ENCODE data around the gene TSC22D2. TPM values are rescaled to one million over a fixed set of nuclear protein-coding genes. Genes with fewer than 3 reads are reported as not detected.

Gene TSC22D2
- total RNA-seq, 2 donors from 2014 or later: 22.2 to 35.8 TPM

DNA sequence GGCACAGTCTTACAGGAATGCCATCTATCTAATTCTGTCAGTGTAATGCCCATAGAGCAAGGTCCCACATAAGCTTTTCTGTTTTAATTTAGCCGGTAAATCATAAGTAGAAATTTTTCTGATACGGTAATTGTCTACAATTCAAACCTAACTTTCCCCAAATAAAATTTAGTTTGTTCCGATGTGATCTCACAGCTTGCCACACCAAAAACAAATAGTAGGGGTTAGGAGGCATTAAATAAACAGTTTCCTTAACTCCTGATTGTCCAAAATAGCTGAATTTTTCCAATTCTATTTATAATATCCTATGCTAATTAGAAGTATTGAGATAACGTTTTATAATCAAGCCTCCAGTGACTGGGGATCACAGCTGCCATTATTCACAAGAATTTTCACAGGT lies 53.3 kb downstream of the TSC22D2 start:
- no peak overlapping the region for H3K4me3 ChIP-seq
- DNase-seq (ENCODE audit: low spot score) (no peak), ATAC-seq (ENCODE audit: insufficient number of reproducible peaks, low FRiP score, low read depth) (no peak)
- H3K4me1 ChIP-seq (ENCODE audit: control insufficient read depth in 1 of 2, low read depth in 2 of 2): peaks cover 0 to 13% of the 10 kb centered on the region in 2 donors
- H3K9me3 ChIP-seq: no peaks in the 10 kb centered on the region
- TF ChIP-seq, protein P1, sequence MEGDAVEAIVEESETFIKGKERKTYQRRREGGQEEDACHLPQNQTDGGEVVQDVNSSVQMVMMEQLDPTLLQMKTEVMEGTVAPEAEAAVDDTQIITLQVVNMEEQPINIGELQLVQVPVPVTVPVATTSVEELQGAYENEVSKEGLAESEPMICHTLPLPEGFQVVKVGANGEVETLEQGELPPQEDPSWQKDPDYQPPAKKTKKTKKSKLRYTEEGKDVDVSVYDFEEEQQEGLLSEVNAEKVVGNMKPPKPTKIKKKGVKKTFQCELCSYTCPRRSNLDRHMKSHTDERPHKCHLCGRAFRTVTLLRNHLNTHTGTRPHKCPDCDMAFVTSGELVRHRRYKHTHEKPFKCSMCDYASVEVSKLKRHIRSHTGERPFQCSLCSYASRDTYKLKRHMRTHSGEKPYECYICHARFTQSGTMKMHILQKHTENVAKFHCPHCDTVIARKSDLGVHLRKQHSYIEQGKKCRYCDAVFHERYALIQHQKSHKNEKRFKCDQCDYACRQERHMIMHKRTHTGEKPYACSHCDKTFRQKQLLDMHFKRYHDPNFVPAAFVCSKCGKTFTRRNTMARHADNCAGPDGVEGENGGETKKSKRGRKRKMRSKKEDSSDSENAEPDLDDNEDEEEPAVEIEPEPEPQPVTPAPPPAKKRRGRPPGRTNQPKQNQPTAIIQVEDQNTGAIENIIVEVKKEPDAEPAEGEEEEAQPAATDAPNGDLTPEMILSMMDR (IDR thresholded peaks at IDR 0.05): no peak
- peaks cover 6% of the 10 kb centered on the region for H3K36me3 ChIP-seq
- no peak overlapping the region for H3K27ac ChIP-seq
- H3K27me3 ChIP-seq (replicated peaks; ENCODE audit: insufficient read depth): no peaks in the 10 kb centered on the region

DNA sequence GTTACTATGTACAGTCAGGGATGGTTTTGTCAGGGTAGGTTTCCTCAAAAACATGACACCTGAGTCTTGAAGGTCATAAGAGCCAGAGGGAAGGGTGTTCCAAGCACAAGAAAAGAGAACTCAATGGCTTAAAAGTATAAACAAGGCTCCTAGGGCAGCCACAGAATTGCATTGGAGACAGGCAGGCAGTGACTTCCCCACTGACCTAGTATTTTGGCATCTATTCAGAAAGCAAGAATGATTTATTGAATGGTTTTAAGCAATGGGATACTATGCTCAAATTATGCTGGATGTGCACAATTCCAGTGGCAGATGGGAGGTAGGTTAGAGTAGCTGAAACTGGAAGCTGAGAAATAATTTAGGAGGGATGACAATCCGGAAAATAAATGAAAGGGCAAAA lies 54.0 kb downstream of the TSC22D2 start:
- TF ChIP-seq, protein P1 (IDR thresholded peaks at IDR 0.05): no peak
- H3K9me3 ChIP-seq: no peaks in the 10 kb centered on the region
- H3K4me3 ChIP-seq: no peak overlapping the region
- H3K27ac ChIP-seq: no peak overlapping the region
- peaks cover 0 to 13% of the 10 kb centered on the region in 2 donors for H3K4me1 ChIP-seq (ENCODE audit: control insufficient read depth in 1 of 2, low read depth in 2 of 2)
- DNase-seq (ENCODE audit: low spot score) (no peak), ATAC-seq (ENCODE audit: insufficient number of reproducible peaks, low FRiP score, low read depth) (no peak)
- peaks cover 6% of the 10 kb centered on the region for H3K36me3 ChIP-seq
- H3K27me3 ChIP-seq (replicated peaks; ENCODE audit: insufficient read depth): no peaks in the 10 kb centered on the region

DNA sequence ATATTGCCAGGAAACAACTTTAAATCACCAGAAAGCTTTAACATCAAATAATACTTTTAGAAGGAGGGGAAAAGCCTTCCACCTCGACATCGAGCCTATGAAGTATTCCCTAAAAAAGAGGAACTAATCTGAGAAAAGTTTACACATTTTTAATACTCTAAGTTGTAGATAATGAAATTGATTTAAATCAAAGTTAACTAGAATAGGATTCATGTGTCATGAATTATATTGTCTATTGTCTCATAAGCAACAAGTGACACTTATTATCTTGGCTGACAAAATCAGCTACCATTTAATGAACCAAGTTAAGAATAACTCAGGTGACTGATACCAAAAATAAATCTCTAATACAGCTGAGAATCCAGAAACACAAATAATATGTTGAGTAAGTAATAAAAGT lies 56.6 kb downstream of the TSC22D2 start:
- no peak for ATAC-seq (ENCODE audit: insufficient number of reproducible peaks, low FRiP score, low read depth)
- Histone ChIP-seq H3K4me3 (no peak overlapping the region), H3K36me3 (no peaks in the 10 kb centered on the region), H3K4me1 (ENCODE audit: control insufficient read depth in 1 of 2, low read depth in 2 of 2) (peaks cover 4 to 22% of the 10 kb centered on the region in 2 donors), H3K9me3 (no peaks in the 10 kb centered on the region), H3K27ac (no peak overlapping the region), H3K27me3 (replicated peaks; ENCODE audit: insufficient read depth) (no peaks in the 10 kb centered on the region)
- TF ChIP-seq, protein P1 (IDR thresholded peaks at IDR 0.05): no peak
- no peak for DNase-seq (ENCODE audit: low spot score)

DNA sequence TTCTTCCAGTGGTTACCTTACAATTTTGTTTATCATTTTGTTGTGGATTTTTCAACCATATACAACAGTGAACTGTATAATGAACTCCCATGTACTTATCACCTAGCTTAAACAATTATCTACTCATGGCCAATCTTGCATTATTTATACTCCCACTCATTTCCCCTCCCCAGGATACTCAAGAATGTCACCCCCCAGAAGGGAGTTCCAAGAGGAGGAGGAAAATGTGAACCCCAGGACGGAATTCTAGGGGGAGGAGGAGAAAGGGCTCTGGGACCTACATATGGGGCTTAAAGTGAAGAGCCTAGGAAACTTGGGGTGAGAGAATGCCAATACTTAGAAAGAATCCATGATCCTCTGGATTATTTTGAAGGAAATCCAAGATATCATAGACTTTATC lies 59.3 kb downstream of the TSC22D2 start:
- no peak overlapping the region for H3K27ac ChIP-seq
- no peaks in the 10 kb centered on the region for H3K9me3 ChIP-seq
- H3K4me3 ChIP-seq: no peak overlapping the region
- TF ChIP-seq, protein P1 (IDR thresholded peaks at IDR 0.05): no peak
- DNase-seq (ENCODE audit: low spot score) (no peak), ATAC-seq (ENCODE audit: insufficient number of reproducible peaks, low FRiP score, low read depth) (no peak)
- peaks cover 6 to 15% of the 10 kb centered on the region in 2 donors for H3K4me1 ChIP-seq (ENCODE audit: control insufficient read depth in 1 of 2, low read depth in 2 of 2)
- H3K27me3 ChIP-seq (replicated peaks; ENCODE audit: insufficient read depth): no peaks in the 10 kb centered on the region
- H3K36me3 ChIP-seq: no peaks in the 10 kb centered on the region

DNA sequence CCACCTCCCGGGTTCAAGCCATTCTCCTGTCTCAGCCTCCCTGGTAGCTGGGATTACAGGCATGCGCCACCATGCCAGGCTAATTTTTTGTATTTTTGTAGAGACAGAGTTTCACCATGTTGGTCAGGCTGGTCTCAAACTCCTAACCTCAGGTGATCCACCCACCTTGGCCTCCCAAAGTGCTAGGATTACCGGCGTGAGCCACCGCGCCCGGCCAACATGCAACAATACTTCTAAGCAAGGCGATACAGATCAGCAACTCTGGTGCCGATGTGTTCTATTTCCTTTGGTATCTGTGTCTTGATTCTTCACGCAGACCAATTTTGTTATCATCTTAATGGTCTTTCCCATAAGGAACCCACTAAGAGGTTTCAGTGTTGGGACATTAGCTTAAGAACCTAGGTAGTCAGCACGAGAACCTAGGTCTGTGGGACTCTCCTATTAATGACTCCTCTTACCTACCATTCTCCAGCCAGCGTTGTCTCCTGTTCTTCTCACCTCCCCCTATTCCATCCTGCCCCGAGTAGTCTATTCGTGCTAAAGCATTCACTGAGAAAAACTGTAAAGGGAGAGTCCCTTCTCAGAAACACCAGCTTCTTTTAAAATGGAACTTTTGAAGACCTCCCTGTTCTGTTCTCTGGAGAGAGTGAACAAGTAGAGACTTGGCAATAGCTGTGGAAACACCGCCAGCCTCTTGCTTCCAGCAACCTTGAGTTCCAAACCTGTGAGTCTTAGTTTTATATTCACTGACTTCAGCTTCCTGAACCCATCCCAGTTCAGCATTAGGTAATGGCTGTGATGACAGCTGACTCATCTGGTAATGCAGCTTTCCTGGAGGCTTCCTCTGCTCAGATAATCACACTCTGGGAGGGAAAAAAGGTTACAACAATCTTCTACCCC lies 61.2 kb downstream of the TSC22D2 start:
- no peaks in the 10 kb centered on the region for H3K27me3 ChIP-seq (replicated peaks; ENCODE audit: insufficient read depth)
- H3K4me1 ChIP-seq (ENCODE audit: control insufficient read depth in 1 of 2, low read depth in 2 of 2): peaks cover 6 to 15% of the 10 kb centered on the region in 2 donors
- ATAC-seq (ENCODE audit: insufficient number of reproducible peaks, low FRiP score, low read depth) (peak; percentile 94), DNase-seq (ENCODE audit: low spot score) (peak; percentile 17)
- H3K9me3 ChIP-seq: no peaks in the 10 kb centered on the region
- peak overlapping the region; percentile 58 to 63 for H3K27ac ChIP-seq
- H3K36me3 ChIP-seq: no peaks in the 10 kb centered on the region
- no peak overlapping the region for H3K4me3 ChIP-seq
- TF ChIP-seq, protein P1 (IDR thresholded peaks at IDR 0.05): no peak

Measured in thoracic aorta (tissue), 2 donors.